Astrocyte of the spinal cord (primary cell): ENCODE data around the gene PTPRN2.

Source experiments
- DNase-seq: peaks from one replicate; pipeline ENCODE4 v3.0.0; 2011; ENCODE audit warnings: low read depth, low spot score
- H3K4me3 ChIP-seq: 2 replicates; pipeline ENCODE4 v1.5.1; 2011; ENCODE audit warnings: low read depth, mild to moderate bottlenecking, low read length, moderate library complexity
- in situ Hi-C: cut with HindIII; loops from 2 replicates; pipeline ENCODE4 v1.10.0; 2017; ENCODE audit warnings: low sequenced_read_pairs
- TF ChIP-seq, protein P1 (sequence below): IDR thresholded peaks from 2 replicates; pipeline ENCODE4 v1.5.1; 2012; ENCODE audit warnings: low read depth, mild to moderate bottlenecking, low read length, inconsistent platforms

The PTPRN2 gene

DNA sequence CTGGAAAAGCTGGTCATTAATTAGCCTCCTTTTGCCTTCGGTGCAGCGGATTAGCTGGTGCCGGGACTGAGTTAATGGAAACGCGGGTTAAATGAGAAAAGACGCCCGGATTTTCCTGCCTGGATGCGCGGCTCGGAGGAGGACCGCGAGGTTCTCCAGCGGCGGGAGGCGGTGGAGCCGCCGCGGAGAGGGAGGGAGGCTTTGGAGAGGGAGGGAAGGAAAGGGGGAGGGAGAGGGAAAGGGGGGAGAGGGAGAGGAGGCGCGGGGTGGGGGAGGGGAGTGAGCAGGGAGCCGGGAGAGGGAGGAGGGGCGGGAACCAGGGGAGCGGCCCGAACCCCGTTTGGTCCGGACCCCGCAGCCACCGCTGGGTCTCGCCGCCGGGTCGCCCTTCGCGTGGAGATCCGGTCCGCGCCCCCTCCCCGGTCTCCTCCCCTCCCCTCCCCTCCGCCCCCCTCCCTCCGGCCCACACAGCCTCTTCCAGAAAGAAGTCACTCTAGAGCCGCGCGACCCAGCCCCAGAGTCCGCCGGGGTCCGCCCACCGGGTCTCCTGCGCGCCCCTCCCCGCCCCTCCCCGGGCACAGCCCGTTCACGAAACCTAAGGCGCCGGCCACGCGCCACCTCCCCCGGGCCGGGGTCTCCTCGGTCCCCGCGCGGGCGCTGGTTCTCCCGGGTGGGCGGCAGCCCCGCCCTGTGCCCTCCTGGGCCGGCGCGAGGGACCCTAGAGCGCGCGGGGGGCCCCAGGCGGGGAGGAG is 903.3 kb downstream of the PTPRN2 start:
- TF ChIP-seq, protein P1, sequence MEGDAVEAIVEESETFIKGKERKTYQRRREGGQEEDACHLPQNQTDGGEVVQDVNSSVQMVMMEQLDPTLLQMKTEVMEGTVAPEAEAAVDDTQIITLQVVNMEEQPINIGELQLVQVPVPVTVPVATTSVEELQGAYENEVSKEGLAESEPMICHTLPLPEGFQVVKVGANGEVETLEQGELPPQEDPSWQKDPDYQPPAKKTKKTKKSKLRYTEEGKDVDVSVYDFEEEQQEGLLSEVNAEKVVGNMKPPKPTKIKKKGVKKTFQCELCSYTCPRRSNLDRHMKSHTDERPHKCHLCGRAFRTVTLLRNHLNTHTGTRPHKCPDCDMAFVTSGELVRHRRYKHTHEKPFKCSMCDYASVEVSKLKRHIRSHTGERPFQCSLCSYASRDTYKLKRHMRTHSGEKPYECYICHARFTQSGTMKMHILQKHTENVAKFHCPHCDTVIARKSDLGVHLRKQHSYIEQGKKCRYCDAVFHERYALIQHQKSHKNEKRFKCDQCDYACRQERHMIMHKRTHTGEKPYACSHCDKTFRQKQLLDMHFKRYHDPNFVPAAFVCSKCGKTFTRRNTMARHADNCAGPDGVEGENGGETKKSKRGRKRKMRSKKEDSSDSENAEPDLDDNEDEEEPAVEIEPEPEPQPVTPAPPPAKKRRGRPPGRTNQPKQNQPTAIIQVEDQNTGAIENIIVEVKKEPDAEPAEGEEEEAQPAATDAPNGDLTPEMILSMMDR = no peak
- H3K4me3 ChIP-seq = peak overlapping the region; percentile 27
- no peak for DNase-seq
- in situ Hi-C loops = no loop called here

DNA sequence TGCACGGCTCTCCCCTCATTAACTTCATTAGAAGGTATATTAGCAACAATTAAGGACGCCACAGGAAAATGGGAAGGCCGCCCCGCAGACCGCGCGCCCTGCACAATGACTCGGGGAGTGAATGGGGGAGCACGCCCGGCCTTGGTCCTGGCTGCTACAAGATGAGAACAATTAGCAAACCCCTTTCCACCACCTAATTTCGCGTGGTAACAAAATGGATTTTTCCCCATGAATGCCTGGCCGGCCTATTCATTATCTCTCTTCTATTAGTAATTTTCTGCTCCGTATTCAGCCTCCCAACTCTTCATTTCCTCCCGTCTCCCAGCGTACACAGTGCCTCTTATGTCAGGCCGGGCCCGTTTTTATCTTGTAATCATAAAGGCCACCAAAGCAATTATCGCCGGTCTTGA is 903.9 kb downstream of the PTPRN2 start:
- no peak for DNase-seq
- peak overlapping the region; percentile 27 for H3K4me3 ChIP-seq
- TF ChIP-seq, protein P1 = no peak
- in situ Hi-C loops = no loop called here

DNA sequence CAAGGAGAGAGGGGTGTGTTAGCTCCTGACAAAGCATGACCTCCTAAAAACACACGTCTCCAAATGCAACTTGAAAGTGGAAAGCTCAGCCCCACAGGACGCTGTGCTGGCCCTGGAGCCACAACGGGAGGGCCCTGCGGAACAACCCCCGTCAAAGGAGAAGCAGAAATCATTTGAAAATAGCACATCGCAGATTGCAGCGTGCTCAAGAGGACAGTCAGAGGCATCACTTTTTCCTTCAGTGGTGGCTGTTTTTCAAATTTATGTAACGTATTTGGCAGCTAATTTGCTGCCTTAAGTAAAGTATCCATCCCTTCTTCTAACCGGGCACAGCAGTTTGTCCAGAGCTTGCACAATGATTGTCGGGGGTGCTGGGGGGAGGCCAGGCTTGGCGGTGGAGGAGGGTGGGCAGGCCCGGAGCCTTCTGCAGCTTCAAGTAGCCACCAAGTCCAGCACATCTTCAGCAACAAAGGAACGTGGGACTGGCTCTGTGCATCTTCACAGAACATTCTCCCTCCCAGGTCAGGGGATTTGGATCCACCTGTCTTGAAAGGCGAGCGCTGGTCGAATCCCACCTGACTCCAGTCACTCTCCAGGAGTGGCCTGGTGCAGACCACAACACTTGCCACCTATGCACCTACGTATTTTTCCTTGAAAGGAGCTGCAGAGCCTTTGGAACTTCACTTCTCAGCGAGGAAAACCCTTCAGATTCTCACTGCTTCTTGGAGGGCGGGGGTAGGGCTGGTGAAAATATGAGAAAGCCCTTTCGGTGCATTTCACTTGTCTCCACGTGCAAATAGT is 904.5 kb downstream of the PTPRN2 start:
- TF ChIP-seq, protein P1 = no peak
- DNase-seq = no peak
- no peak overlapping the region for H3K4me3 ChIP-seq
- in situ Hi-C loops = no loop called here

DNA sequence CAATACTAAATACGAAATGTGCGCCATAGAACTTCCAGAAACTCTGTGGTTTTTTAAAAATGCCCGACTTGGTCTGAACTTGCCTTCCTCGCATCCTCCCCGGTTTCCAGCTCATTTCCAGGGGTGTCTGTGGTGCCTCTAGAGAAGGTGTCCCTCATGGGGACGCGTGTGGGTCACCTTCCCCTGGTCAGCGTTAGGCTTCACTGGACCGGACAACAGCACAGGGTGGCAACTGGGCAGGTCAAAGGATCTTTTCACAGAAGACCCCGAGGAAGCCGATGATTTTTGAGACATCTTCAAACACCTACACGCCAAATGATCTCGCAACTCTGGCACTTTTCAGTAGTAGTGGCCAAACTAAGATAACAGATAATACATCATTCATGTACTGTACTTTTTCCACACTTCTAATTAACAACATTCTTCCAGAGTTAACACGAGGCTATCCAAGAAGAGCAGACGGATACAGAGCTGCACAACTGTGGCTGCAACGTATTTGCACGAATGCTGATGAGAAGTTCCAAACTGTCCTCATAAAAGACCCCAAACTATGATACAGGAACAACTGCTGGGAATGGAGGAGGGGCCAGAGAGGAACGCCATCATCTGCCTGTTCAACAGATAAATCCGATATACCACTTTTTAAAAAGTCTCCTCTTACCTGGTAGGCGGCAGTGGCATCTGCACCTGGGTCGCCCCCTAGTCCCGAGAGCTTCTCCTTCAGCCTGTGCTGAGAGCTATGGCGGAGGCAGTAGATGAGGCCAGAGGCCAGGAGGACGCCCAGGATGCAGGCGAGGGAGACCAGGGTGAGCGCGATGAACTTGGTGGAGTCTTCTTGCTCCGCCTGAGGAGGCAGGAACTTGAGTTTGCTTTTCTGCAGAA is 905.3 kb downstream of the PTPRN2 start:
- no peak for DNase-seq
- in situ Hi-C loops = no loop called here
- TF ChIP-seq, protein P1 = no peak
- no peak overlapping the region for H3K4me3 ChIP-seq

DNA sequence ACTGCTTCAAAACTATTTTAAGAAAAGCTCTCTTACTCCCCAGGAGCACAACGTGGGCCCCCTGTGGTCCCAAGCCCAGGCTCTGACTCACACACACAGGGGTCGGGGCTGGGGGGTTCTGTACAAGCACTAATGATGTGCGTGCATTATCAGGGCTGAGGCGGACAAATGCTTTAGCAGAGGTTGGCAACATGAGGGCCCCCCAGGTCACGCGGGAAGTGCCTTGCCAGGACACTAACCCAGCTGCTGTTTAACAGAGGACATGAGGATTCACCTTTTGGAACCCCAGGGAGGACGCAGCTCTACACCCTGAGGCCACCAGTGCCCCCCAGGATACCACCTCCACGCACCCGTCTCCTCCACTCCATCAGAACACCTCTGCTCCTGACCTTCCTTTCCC is 908.0 kb downstream of the PTPRN2 start:
- H3K4me3 ChIP-seq = no peak overlapping the region
- in situ Hi-C loops = no loop called here
- TF ChIP-seq, protein P1 = no peak
- peak; percentile 44 for DNase-seq

DNA sequence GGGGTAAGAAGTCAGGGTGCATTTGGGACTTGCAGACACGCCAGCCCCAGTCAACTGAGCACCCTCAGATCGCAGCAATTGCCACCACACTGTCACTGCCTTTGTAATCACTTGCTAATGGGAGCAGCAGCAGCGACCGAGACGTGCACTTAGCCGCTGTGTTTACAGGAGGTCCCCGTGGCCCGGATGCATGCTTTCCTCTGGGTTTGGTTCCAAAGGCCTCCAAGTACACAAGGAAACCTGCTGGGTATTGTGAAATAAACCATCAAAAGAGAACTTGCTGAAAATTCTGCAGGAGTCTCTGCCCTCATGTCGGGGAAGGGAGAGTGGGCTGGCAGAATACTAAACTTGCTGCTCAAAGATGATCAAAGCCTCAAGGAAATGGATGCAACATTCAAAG is 909.1 kb downstream of the PTPRN2 start:
- no peak overlapping the region for H3K4me3 ChIP-seq
- TF ChIP-seq, protein P1 = no peak
- no peak for DNase-seq
- in situ Hi-C loops = no loop called here
